Lower leg skin (tissue), 4 donors: ENCODE results near the gene NHERF2. TPM values are rescaled to one million over a fixed set of nuclear protein-coding genes. Genes with fewer than 3 reads are reported as not detected.
A peak's percentile ranks its signal among the peaks of the same experiment; 100 is the strongest.

ENCODE experiments used
- DNase-seq, 2 donors: peaks; one replicate each; pipeline ENCODE4 v3.0.0-alpha.2; 2019; ENCODE audit warnings: low spot score in 2 of 2
- H3K4me3 ChIP-seq: fragments of 200-600 bp; sonication (generic); 2 replicates; pipeline ENCODE4 v1.5.1; 2017; ENCODE audit warnings: mild to moderate bottlenecking, low read depth; ENCODE audit not compliant: poor library complexity, severe bottlenecking
- CTCF ChIP-seq, 3 donors: fragments of 450-650 bp; IDR thresholded peaks; one replicate each; pipeline ENCODE4 v1.5.1; 2016; ENCODE audit warnings: antibody characterized with exemption in 3 of 3, mild to moderate bottlenecking in 3 of 3, moderate library complexity in 2 of 3
- POLR2A ChIP-seq, 2 donors: fragments of 450-650 bp; IDR thresholded peaks; one replicate each; pipeline ENCODE4 v1.6.1; 2016 to 2017; ENCODE audit warnings: antibody characterized with exemption in 2 of 2, mild to moderate bottlenecking in 1 of 2, moderate library complexity in 1 of 2
- WGBS, 2 donors: methylation state at CpG; one replicate each; pipeline ENCODE4 v1.1.5; 2018; 5-methylcytosine and 5-hydroxymethylcytosine counted together
- intact Hi-C: fragments of 100-400 bp; cut with DNase I; formaldehyde crosslinking; loops from one replicate; pipeline ENCODE4 v1.15.0; 2023; ENCODE audit warnings: low total_unique reads
- total RNA-seq, 4 donors: library from RNA; depleted of rRNA; stranded (reverse); fragments of >200 nt; gene quantifications; one replicate each; pipeline ENCODE4 v1.1.0, GENCODE V29; 2016

The NHERF2 gene
- total RNA-seq, 4 donors from 2014 or later, result 11.9 to 30.6 (median 27.3) TPM

GRCh38 chr16:1990101-1990350 is 36.7 kb upstream of the NHERF2 start:
- TF ChIP-seq POLR2A (IDR thresholded peaks at IDR 0.05), result no peak
- no peak for TF ChIP-seq CTCF (IDR thresholded peaks at IDR 0.05)
- H3K4me3 ChIP-seq, result no peak overlapping the region
- no peak for DNase-seq
- WGBS, 2 donors, result 0 to 2% methylated on average over 4 to 10 of the region's 25 CpGs
- intact Hi-C loops, result no loop called here

GRCh38 chr16:1990351-1991134 is 36.2 kb upstream of the NHERF2 start:
- no peak overlapping the region for H3K4me3 ChIP-seq
- intact Hi-C loops, result no loop called here
- TF ChIP-seq POLR2A (IDR thresholded peaks at IDR 0.05) (no peak), CTCF (IDR thresholded peaks at IDR 0.05) (no peak)
- 1 to 4% methylated on average over 42 to 43 of the region's 50 CpGs for WGBS, 2 donors
- DNase-seq, result no peak

DNA sequence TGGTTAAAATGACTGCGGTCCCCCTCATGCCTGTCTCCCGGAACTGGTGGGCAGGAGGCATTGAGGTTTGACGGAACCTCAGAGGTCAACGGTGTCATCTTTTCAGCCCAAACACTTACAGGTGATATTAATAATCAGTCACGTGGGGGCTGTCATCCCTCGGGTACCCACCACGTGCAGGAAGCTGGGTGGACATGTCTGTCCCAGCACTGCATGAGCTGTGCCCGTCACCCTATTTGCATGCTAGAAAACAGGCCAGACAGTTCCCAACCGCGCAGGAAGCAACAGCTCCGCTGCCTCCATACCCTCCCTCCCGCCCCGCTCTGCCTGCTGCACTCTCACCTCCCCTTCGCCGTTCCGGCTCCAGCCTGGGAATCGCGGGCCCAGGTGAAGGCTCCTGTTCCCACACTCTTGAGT is 35.6 kb upstream of the NHERF2 start:
- no peak overlapping the region for H3K4me3 ChIP-seq
- TF ChIP-seq POLR2A (IDR thresholded peaks at IDR 0.05) (no peak), CTCF (IDR thresholded peaks at IDR 0.05) (no peak)
- WGBS, 2 donors, result 3 to 6% methylated on average over 12 to 18 of the region's 18 CpGs
- intact Hi-C loops, result no loop called here
- no peak for DNase-seq

DNA sequence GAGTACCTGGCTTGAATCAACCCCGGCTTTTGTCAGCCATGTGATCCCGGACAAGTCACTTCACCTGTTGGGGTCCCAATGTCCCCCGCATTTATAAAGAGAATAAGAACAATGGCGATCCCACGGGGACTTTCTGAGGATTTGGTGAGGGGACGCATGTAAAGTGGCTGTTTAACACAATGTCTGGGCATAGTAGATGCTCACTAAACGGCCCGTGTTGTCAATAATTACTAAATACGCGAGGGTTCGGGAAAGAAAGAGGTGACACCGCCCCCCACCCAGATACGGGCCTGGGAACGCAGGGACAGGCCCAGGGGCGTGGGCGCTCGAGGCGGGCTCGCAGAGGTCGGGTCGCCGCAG is 35.1 kb upstream of the NHERF2 start:
- intact Hi-C loops, result no loop called here
- 10 to 18% methylated on average over 15 to 20 of the region's 22 CpGs for WGBS, 2 donors
- TF ChIP-seq CTCF (IDR thresholded peaks at IDR 0.05), result no peak
- TF ChIP-seq POLR2A (IDR thresholded peaks at IDR 0.05), result no peak
- H3K4me3 ChIP-seq, result no peak overlapping the region
- DNase-seq, result no peak

GRCh38 chr16:1991948-1992703 is 34.6 kb upstream of the NHERF2 start:
- TF ChIP-seq CTCF (IDR thresholded peaks at IDR 0.05), result no peak
- TF ChIP-seq POLR2A (IDR thresholded peaks at IDR 0.05), result no peak
- WGBS, 2 donors, result 0 to 21% methylated on average over 18 to 39 of the region's 96 CpGs
- peak; percentile 92 to 98 for DNase-seq
- intact Hi-C loops, result no loop called here
- H3K4me3 ChIP-seq, result no peak overlapping the region
